HG03025 (cell line): Measurements from ENCODE around the gene HEG1.
"Not testable (repeated sequence)": the region's sequence is repeated elsewhere in the genome, so short reads cannot be mapped to it uniquely, and the experiment has no call there.

ENCODE experiments used
- ATAC-seq: cut with Tn5 transposase; IDR thresholded peaks from one replicate; pipeline ENCODE4 v1.9.1; 2021; ENCODE audit warnings: mild to moderate bottlenecking, moderate library complexity; ENCODE audit not compliant: unreplicated experiment, low FRiP score

Gene HEG1, protein sequence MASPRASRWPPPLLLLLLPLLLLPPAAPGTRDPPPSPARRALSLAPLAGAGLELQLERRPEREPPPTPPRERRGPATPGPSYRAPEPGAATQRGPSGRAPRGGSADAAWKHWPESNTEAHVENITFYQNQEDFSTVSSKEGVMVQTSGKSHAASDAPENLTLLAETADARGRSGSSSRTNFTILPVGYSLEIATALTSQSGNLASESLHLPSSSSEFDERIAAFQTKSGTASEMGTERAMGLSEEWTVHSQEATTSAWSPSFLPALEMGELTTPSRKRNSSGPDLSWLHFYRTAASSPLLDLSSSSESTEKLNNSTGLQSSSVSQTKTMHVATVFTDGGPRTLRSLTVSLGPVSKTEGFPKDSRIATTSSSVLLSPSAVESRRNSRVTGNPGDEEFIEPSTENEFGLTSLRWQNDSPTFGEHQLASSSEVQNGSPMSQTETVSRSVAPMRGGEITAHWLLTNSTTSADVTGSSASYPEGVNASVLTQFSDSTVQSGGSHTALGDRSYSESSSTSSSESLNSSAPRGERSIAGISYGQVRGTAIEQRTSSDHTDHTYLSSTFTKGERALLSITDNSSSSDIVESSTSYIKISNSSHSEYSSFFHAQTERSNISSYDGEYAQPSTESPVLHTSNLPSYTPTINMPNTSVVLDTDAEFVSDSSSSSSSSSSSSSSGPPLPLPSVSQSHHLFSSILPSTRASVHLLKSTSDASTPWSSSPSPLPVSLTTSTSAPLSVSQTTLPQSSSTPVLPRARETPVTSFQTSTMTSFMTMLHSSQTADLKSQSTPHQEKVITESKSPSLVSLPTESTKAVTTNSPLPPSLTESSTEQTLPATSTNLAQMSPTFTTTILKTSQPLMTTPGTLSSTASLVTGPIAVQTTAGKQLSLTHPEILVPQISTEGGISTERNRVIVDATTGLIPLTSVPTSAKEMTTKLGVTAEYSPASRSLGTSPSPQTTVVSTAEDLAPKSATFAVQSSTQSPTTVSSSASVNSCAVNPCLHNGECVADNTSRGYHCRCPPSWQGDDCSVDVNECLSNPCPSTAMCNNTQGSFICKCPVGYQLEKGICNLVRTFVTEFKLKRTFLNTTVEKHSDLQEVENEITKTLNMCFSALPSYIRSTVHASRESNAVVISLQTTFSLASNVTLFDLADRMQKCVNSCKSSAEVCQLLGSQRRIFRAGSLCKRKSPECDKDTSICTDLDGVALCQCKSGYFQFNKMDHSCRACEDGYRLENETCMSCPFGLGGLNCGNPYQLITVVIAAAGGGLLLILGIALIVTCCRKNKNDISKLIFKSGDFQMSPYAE (N-terminal part only)

DNA sequence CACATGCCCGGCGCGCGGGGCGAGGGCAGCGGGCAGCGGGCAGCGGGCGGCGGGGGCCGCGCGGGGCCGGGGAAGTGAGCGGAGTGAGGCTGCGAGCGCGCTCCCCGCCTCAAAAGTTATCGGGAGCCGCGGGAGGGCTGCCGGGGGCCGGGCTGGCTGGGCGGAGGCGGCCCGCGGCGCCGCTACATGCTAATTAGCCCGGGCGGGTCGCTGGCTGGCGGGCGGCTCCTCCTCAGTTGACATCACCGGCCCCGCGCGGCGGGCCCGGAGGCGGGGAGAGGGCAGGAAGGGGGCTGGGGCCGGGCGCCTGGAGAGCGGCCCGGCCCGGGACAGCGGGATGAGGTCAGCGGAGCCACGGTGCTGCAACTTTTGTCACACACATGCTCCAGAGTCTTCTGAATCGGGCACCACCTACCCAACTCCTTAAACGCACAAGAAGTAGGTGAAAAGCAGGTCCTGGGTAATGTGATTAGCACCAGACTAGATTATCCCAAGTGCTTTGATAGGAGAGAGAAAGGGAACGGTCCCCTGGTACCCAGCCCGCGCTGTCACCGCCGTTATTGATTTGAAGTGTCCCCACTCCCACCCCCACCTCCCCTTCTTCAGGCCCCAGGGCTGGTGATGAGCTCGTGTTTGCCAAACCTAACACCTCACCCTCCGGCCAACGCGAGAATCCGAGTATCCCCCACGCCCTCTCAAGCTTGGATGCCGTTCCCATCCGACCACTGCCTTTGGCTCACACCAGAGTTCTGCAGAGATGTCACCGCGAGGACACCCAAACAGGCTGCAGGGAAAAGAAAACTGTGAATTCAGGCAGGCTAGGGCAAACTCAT lies at the start of gene HEG1:
HEG1 (minus strand) TSS at position 85 of the 833 bp plus-strand sequence. CDS start 107 bp downstream, outside the sequence.
- peak; percentile 44 for ATAC-seq

DNA sequence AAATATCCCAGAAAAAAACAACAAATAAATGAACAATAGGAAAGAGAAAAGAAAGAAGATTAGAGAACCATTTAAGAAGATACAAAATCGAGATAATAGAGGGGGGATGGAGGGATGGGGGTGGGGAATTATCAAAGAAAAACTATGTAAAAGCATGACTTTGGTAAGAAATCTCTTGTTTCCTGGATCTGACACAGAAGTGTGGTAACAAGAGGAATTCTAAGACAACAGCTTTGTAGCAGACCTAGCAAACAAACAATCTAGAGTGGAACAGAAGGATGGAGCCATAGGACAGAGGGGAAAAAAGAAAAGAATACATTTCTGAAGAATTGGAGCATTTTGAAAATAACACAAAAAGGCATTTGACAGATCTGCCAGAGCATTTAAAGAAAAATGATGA lies 49.3 kb upstream of the HEG1 start:
- ATAC-seq, result no peak

DNA sequence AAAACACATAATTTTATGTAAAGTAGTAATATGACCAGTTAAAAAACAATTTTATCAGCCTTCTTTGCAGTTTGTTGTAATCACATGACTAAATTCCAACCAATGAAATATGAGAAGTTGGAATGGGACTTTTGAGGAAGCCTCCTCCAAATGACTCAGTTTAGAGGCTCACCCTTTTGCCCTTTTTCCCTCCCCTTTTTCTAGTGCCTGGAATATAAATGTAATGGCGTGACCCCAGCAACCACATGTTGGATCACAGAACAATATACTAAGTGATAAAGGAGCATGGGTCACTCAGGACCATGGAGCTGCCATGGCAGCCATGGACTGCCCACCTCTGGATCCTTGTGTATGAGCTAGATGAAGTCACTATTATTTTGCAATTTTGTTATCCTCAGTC lies 48.8 kb upstream of the HEG1 start:
- ATAC-seq, result no peak

DNA sequence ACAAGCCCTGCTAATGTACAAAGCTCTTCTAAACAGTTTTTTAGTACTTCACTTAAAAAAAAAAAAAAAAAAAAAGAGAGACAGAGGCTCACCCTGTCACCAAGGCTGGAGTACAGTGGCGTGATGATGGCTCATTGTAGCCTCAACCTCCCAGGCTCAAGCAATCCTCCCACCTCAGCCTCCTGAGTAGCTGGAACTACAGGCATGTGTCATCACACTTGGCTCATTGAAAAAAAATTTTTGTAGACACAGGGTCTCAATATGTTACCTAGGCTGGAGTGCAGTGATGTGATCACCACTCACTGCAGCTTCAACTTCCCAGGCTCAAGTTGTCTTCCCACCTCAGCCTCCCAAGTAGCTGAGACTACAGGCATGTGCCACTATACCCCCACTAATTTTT lies 47.6 kb upstream of the HEG1 start:
- ATAC-seq, result no peak

DNA sequence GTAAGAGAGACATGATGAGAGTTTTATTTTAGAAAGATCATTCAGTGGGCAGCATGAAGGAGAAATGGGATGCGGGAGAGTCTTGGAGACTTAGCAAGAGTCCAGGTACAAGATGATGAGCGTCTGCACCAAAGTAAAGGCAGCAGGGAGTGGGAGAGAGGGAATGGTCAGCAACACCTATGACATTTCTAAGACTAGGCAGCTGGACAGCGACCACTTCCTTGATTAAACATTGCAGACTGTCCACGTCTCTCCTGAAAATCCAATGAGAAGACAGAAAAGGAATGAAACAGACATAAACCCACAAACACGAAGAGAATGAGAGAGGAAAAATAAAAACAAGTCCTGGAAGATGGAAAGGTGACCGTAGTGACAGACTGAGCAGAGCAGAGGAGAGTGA lies 46.7 kb upstream of the HEG1 start:
- no peak for ATAC-seq

DNA sequence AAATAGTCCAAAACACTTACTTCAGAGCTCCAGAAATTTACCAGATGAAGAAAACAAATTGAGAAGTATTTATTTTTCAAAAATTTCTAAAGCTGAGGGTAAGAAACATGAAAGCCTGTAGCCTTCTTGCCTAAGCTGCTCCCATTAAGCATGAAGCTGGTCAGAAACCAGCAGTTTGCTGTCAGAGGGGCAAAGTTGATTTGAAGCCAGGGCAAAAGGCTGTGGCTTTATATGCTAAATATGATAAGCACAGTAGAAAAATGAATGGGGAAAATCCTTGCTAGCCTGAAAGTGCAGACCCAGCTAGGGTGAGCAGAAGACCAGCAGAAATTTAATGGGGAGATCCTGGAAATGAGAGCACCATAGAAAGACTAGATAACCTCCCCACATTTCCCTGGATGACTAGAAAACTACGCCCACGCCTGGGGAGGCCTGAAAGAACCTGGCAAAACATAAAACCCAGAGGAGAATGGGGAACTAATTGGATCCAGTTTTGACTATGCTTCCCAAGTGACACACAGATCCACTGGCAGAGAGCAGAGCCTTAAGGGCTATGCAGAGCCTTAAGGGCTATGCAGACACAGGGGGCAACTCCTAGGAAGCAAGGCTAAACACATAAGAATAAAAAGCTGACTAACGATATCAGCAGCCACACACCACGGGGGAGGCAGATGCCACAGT lies 43.0 kb upstream of the HEG1 start:
- ATAC-seq, result no peak

DNA sequence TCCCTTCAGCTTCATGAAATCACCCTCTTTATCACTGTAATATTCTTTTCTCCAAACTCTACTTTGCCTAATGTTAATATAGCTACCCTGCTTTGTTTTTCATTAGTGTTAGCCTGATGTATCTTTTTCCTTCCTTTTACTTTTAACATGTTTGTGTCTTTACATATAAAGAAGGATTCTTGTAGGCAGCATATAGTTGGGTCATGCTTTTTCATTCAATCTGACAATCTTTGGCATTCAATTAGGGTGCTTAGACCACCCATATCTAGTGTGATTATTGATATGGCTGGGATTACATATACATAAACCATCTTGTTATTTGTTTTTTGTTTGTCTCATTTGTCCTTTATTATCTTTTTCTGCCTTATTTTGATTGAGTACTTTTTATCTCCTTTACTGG lies 34.9 kb upstream of the HEG1 start:
- ATAC-seq, result no peak

DNA sequence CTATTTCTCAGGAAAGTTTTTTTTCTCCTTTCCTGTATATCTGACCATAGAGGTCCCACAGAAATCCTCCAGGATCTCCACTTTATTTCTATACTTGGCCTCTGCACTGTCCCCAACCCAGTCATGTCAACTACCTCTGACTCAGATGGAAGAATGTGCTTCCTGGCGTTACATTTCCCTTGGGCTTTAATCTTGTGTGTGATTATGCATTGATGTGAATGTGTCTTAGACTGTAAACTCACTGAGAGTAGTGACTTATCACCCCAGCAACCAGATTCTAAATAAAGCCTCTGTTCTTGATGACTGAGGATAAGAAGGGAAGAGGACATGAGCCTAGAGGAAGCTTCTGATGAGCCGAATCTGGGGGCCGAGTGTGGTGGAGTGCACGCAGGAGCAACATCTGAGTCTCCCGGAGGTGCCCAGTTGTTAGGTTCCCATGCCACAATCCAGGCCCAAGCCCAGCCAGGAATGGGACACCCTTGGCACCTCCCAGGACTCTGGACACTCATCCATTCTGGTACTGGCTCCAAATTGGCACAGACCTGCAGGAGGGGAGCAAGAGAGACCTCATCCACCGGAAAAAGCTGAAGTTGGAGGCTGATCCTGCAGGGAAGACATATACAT lies 32.1 kb upstream of the HEG1 start:
- no peak for ATAC-seq

DNA sequence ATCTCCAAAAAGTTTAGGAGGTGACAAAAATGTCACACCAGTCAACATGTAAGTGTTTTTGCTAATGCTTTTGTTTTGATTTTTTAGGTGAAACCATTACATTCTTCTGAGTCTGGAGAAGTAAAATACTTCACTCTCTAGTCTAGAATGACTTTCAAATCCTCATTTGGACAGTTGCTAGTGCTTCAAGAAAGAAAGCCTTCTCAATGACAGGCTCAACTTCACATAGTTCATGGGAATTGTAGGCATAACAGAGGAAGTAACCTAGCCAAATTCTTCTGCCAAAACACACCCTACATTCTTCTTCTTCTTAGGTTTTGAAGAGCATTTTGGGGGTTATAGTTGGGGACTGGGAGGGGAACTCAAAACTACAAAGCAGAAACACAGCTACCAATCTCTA lies 29.4 kb upstream of the HEG1 start:
- ATAC-seq, result no peak

DNA sequence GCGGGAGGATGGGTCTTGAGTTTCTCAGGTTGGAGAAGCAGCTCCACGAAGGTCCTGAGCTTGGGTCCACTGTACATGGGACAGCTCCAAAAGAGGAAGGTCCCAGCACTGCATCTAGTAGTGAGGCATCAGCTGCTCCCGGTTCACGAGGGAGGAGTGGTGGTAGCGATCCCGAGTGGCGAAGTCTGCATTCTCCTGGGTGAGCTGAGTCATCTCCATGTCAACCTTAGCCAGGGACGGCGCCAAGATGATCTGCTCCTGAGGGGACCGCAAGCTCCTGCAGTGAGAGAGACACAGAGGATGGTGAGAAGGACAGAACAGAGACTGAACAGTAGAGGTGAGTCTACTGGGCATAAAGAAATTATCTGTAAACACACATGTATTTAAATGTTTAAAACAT lies 28.0 kb upstream of the HEG1 start:
- no peak for ATAC-seq

DNA sequence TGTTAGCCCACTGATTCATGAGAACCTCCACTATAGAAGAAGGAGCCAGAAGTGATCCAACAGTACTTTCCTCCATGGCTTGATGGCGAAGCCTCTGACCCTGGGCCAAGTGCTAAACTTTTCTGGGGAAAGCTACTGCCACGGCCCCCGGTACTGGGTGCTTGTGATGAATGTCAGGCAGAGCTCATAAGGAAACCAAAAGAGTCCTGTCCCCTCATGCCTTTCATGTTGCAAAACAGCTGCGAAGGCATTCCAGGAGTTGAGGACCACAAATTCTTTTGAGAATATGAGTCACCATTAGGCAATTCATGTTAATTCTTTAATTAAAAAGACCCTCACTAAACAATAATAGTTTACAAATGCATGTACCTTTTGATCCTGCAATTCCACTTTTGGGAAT lies 26.5 kb upstream of the HEG1 start:
- ATAC-seq, result not testable (repeated sequence)

DNA sequence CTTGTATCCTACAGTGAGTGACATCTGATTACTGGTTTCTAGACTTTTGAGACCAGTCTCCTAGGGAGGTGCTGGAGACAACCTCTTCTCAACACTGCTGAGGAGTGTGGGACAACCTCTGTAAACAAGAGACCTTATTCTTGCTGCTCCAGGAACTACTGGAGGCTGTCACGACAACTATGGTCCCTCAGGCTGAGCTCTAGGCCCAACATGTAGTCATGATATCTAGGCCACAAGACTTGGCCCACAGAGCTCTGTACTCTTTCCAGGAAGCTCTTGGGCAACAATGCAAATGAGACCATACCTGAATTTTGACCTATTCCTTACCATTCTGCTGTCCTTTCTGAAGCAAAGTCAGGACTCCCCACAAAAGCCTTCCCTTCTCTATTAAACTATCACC lies 24.3 kb upstream of the HEG1 start:
- no peak for ATAC-seq

DNA sequence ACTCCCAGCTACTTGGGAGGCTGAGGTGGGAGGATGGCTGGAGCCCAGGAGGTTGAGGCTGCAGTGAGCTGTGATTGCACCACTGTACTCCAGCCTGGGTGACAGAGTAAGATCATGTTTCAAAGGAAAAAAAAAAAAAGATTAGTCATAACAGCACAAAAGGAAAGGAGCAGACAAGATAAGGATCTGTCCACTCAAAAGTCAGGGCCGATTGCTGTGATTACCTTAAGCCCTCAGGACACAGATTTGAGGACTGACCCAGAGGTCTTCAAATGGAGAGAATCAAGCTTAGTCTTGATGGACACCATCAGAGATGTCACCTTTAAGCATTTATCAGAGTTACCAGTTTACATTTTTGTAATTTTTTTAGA lies 23.9 kb upstream of the HEG1 start:
- ATAC-seq, result no peak

DNA sequence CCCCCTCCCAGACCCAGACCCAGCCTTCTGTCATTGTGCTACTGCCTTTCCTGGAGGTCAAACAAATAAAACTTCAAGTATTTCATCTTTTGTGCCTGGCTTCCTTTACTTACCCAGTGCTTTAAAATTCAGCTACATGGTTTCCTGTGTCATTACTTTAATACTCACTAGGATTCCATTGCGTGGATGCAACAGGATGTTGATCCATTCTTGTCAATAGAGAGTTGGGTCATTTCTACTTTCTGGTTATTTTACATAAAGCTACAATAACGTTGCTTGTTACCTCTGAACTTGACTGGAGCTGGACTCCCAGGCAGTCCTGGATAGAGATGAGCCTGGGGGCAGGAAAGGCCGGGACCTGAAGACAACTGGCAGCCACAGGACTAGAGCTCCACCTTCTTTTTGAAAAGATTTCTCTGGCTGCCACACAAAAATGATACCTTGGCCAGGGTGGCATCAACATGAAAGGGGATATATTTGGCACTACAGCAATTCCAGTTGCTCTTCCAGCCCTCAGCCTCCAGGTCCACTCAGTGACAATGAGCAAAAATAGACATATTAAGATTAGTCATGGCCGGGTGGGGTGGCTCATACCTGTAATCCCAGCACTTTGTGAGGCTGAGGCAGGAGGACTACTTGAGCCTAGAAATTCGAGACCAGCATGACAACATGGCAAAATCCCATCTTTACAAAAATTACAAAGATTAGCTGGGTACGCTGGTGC lies 23.3 kb upstream of the HEG1 start:
- ATAC-seq, result no peak

DNA sequence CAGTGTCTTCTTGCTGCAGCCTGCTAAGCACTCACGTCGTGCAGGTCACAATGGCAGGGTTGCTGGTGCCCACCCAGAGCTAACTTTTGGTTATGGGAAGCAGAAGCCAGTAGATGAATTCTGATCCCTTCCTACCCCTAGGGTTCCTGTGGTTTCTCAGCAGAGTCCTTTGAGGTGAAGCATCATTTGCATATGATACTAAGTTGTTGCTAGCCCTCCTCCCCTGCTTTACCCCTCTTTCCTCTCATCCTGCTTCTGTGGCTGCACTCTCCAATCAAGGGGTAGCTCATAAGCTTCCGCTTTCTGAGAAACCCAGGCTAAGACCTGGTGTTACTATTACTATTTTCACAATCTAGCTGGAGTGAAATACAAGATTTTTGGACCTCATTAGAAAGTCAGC lies 22.1 kb upstream of the HEG1 start:
- no peak for ATAC-seq

DNA sequence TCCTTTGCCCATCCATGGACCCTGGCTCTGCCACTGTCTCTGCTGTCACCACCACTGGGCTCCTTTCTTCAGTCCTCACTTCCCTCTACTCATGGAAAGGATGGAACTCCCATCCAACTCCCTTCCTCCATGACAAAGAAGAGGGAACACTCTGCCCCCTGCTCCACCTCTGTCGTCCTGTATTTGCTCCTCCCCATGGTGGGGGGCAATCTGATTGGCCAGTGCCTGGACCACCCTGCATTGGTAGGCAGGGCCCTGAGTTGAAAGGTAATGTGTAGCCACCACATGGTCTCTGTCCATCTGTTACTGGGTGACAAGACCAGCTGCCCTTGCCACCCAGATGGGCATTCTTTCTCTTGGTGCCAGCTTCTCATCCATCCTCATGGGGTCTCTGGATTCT lies 20.7 kb upstream of the HEG1 start:
- ATAC-seq, result no peak

DNA sequence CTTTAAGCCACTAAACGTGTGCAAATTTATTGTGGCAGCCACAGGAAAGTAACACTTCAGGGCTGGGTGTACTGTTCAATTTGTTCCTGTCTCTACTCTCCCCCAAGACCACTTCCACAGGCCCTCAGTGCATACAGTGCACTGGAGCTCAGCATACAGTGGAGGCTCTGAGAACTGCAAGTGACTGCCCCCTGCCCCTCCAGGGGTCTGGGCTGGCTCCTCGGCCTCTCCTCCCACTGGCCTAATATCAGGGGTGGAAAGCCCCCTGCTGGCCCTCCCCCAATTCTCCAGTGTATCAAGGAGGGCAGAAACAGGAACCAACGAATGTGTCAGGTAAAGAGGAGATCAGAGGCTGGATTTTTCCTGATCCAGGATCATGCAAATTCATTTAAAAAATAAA lies 19.9 kb upstream of the HEG1 start:
- no peak for ATAC-seq

DNA sequence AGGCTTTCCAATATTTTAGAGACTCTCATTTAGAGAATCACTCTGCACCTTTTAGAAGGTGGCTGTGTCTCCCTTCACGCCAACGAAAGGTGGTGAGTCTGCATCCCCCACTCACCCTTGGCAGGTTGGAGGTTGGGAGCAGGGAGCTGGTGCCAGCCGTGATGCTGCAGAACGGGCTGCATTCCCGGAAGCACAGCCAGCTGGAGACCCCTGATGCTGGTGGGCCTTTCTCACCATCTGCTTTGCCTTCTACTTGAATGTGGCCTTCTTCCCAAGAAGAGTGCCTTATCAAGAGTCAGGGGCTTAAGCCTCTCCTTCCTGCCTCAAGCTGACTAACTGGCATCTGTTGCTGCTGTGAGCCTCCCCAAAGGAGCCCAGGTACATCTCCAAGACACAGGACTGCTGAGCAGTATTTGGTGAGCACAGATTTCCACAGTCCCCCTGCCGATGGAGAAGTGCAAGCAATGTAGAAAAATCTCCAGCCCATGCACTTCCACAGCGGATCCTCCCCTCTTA lies 17.7 kb upstream of the HEG1 start:
- ATAC-seq, result no peak
